ENCODE results near the gene C2CD2. TPM values are rescaled to one million over a fixed set of nuclear protein-coding genes. Genes with fewer than 3 reads are reported as not detected.
"Not testable (repeated sequence)": the region's sequence is repeated elsewhere in the genome, so short reads cannot be mapped to it uniquely, and the experiment has no call there.

Gene C2CD2
- total RNA-seq, 2 donors from 2014 or later: 27.3 to 30.5 TPM

- intact Hi-C loops (cut with DNase I): loop anchor here (5.0 kb wide), 1 partner anchor 56 kb away; no protein-coding TSS in a partner anchor
- Histone ChIP-seq H3K9me3 (no peaks in the 10 kb centered on the region), H3K27ac (no peak overlapping the region), H3K36me3 (no peaks in the 10 kb centered on the region), H3K4me1 (replicated peaks) (peaks cover 3% of the 10 kb centered on the region), H3K27me3 (replicated peaks; ENCODE audit: insufficient read depth) (no peaks in the 10 kb centered on the region), H3K4me3 (no peak overlapping the region)
- 82% methylated on average over 14 of the region's 14 CpGs for WGBS
- DNase-seq (ENCODE audit: low spot score): no peak
- TF ChIP-seq POLR2A (IDR thresholded peaks at IDR 0.05) (no peak), CTCF (IDR thresholded peaks at IDR 0.05) (no peak)
These were observed 2.9 kb downstream of the C2CD2 start for GRCh38 chr21:41950941-41951351.

- not testable (repeated sequence) for H3K36me3 ChIP-seq; H3K9me3 ChIP-seq; H3K4me1 ChIP-seq (replicated peaks); DNase-seq (ENCODE audit: low spot score); H3K27ac ChIP-seq; H3K4me3 ChIP-seq; H3K27me3 ChIP-seq (replicated peaks; ENCODE audit: insufficient read depth)
- intact Hi-C loops (cut with DNase I): loop anchor here (5.0 kb wide), 1 partner anchor 58 kb away; no protein-coding TSS in a partner anchor
- WGBS: 100% methylated on average over 3 of the region's 3 CpGs
These were observed 4.2 kb downstream of the C2CD2 start for GRCh38 chr21:41949631-41950030.

GRCh38 chr21:41948901-41949300, 4.9 kb downstream of the C2CD2 start:
- intact Hi-C loops (cut with DNase I): no loop called here
- no peak overlapping the region for H3K27ac ChIP-seq
- no peaks in the 10 kb centered on the region for H3K9me3 ChIP-seq
- no peaks in the 10 kb centered on the region for H3K27me3 ChIP-seq (replicated peaks; ENCODE audit: insufficient read depth)
- DNase-seq (ENCODE audit: low spot score): no peak
- no peaks in the 10 kb centered on the region for H3K36me3 ChIP-seq
- TF ChIP-seq POLR2A (IDR thresholded peaks at IDR 0.05) (no peak), POLR2AphosphoS5 (IDR thresholded peaks at IDR 0.05) (no peak), CTCF (IDR thresholded peaks at IDR 0.05) (no peak)
- no peak overlapping the region for H3K4me3 ChIP-seq
- 96% methylated on average over 7 of the region's 11 CpGs for WGBS
- H3K4me1 ChIP-seq (replicated peaks): no peaks in the 10 kb centered on the region

DNA sequence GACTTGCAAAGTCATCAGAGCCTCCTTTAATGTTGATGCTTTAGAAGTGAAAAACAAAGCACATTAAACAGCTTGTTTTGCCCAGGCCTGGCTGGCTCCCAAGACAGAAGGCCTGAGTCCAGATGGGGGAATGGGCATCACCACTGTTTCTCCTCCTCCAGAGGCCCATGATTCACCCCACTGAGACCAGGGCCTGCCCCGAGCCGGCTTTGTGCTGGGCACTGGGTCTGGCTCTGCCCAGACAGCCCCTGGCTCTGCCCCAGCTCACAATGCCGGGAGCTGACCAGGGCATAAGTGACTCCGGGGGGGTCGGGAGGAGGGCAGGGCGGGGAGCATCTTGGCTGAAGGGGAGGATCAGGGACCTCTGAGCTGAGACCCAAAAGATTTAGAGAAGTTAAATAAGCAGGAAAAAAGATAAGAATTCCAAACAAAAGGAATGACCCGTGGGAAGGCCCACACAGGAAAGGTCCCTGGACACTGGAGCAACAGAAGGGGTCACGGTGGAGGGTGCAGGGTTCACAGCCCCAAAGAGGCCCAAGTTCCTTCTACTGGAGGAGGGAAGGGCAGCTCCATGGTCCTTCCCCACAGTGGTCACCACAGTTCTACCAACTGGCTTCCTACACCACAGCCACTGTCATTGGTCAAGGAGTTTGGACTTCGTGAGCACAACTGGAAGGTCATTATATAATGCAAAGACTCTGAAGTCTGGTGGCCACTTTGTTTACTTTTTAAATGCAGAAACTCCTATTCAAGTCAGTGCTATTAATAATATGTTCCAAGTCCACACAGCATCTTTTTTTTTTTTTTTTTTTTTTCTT, 5.5 kb downstream of the C2CD2 start:
- TF ChIP-seq POLR2AphosphoS5 (IDR thresholded peaks at IDR 0.05): no peak
- no peak for TF ChIP-seq CTCF (IDR thresholded peaks at IDR 0.05)
- TF ChIP-seq POLR2A (IDR thresholded peaks at IDR 0.05): no peak
- H3K36me3 ChIP-seq: no peaks in the 10 kb centered on the region

DNA sequence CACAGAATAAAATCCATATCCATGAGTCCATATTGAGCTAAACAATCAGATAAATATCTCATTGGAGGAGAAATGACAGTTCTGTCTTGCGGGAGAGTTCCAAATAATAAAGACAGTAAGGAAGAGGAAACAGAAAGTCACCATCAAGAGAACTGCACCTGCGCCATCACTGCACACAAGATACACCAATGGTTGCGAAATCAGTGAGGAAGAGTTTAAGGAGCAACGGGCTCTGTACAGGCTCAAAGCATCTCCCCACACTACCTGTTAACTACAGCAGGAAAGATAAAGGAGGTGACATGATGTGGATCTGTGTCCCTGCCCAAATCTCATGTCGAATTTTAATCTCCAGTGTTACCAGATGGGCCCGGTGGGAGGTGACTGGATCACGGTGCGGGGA, 7.8 kb downstream of the C2CD2 start:
- Histone ChIP-seq H3K4me1 (replicated peaks) (no peaks in the 10 kb centered on the region), H3K36me3 (no peaks in the 10 kb centered on the region), H3K27ac (no peak overlapping the region), H3K4me3 (no peak overlapping the region), H3K9me3 (no peaks in the 10 kb centered on the region), H3K27me3 (replicated peaks; ENCODE audit: insufficient read depth) (no peaks in the 10 kb centered on the region)
- 88% methylated on average over 8 of the region's 8 CpGs for WGBS
- TF ChIP-seq POLR2AphosphoS5 (IDR thresholded peaks at IDR 0.05): no peak
- TF ChIP-seq CTCF (IDR thresholded peaks at IDR 0.05): no peak
- no peak for TF ChIP-seq POLR2A (IDR thresholded peaks at IDR 0.05)
- no peak for DNase-seq (ENCODE audit: low spot score)
- intact Hi-C loops (cut with DNase I): no loop called here

More for the DNA sequence above, 5.5 kb downstream of the C2CD2 start:
- H3K27ac ChIP-seq: peak overlapping the region; percentile 40 to 55
- no peak overlapping the region for H3K4me3 ChIP-seq
- no peaks in the 10 kb centered on the region for H3K27me3 ChIP-seq (replicated peaks; ENCODE audit: insufficient read depth)
- no peaks in the 10 kb centered on the region for H3K4me1 ChIP-seq (replicated peaks)
- intact Hi-C loops (cut with DNase I): no loop called here
- no peak for DNase-seq (ENCODE audit: low spot score)
- H3K9me3 ChIP-seq: no peaks in the 10 kb centered on the region
- WGBS: 60% methylated on average over 9 of the region's 9 CpGs

Measured in prostate gland (tissue), 2 donors.